GM04504 (cell line): ENCODE data around the gene KIAA0825.

Source experiments
- DNase-seq: peaks from one replicate; pipeline ENCODE4 v3.0.0-alpha.2; 2012; ENCODE audit warnings: low read depth

Gene KIAA0825

DNA sequence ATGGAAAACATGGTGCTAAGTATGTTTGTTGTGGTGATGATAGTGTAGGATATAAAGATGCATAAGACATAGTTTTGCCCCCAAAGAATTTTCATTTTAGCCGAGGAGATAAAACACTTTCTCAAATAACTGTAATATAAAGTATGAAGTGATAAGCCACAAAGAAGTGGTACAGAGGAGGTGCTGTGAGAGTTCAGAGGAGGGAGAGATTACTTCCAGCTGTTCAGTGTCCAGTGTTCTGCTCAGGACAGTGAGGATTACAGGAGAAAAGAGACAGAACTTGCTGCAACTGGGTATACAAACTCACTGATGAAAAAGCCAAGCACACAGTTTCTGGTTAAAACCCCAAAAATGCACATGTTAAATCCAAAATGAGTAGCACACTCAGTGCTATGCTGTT is 309.3 kb downstream of the KIAA0825 start:
- DNase-seq = no peak

DNA sequence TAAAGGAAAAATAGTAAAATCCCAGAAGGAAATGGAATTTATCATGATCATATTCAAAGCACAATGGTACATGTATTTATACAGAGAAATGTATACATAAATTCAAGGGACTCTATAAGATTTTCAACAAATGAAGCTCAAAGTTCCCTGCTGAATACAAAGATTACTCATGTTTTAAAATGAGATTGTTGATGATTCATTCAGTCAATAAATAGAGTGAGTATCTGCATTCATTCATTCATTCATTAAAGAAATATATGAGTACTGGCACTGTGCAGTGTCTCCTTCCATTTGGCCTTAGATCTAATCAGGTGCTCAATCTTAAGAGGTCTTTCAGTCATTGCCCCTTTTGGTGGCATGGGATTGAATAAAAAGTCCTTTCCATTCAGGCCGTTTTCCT is 310.0 kb downstream of the KIAA0825 start:
- DNase-seq = no peak

DNA sequence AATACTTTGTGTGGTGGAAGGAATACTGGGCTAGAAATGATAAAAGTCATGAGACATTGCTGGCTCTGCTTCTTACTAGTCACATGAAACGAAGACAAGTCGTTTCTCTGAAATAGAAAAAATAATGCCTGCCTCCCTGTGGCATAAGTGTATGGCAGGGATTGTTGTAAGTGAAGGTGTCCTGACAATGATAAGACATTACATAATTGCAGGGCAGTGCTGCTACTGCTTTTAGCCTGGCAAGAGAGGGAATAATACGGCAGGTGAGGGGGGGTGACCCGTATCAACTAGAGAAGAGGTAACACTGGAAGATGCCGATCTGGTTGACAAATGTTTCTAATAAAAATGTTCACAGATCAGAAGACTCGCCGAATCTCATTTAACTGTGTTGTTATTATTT is 314.3 kb downstream of the KIAA0825 start:
- no peak for DNase-seq

DNA sequence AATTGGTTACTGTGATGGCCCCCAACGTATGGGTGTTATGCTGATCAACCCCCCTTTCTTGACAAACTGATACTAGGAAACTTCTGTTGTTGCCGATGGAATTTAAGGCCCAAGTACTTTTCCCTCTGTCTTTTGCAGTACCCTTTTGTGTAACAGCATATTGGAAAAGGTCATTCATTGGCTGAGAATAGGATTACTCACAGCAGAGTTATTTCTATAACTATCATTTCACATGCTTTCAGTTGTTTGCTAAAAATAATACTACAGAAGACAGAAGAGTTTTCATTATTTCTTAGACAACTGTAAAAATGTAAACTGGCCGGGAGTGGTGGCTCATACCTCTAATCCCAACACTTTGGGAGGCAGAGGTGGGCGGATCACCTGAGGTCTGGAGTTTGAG is 329.5 kb downstream of the KIAA0825 start:
- DNase-seq = peak; percentile 30

DNA sequence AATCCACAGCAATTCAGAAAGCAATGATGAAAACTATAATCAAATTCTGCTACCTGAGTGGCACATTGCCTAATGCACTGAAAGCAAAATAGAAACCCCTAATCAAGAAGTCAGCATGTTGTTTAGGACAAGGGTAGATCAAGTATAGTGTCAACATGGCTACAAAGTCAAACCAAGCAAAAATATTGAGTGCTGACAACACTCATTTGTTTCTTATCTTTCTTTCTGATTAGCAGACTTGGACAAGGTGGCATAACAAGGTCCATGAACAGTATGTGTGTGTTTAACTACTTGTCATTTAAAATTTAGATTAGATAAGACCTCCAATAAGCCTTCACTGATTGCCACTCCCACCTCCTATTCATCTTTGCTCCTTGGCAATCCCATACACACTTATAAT is 332.4 kb downstream of the KIAA0825 start:
- DNase-seq = no peak

DNA sequence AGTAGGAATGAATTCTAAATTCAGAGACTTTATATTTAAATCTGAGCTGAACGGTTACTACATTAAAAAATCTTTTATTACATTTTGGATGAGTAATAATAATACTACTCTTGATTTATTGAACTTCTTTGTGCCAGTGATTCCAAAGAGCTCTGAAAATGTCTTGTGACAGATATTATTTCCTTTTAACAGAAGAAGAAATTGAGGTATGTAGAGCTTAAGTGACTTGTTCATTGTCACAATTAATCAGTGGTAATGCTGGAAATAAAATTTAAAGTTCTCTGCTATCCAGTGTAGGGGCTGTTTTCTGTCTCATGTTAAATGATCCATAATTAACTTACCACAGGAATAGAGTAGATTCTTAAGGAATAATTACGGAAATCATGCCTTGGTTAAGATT is 335.3 kb downstream of the KIAA0825 start:
- no peak for DNase-seq

DNA sequence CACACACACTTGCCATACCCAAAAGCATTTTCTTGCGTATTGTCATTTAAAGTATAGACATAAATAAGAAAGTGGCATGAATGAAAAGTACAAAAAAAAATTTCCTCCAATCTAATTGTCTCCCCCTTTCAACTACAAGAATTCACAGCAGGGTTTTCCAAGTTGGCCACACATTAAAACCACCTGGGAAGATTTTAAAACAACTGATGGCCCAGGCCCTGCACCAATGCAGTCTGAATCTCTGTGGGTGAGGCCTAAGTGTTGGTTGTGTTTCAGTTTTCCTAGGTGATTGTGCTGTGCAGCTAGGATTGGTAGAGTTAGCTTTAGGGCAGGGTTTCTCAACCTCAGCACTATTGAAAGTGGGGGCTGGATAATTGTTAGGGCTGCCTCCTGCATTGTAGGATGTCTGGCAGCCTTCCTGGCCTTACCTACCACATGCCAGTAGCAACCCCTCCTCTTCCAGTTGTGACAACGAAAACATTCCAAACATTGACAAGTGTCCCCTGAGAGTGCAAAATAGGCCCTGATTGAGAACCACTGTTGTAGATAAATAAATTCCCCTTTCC is 337.1 kb downstream of the KIAA0825 start:
- no peak for DNase-seq

DNA sequence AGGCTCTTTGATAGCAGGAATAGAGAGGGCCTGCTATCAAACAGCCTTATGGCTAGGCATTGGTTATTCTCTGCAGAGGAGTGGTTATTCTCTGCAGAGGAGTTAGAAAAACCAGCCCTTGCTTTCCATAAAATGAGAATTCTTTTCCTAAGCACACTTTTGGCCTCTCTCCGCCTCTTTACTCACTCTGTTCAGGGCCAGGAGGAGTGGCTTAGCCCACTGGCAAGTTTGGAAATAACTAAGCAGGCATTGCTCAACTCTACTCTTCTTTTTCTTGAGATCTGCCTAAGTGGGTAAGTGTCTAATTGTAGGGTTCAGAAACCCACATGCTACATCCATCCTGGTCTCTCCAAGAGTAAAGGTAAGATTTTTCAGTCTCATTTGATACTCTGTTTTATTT is 341.7 kb downstream of the KIAA0825 start:
- DNase-seq = no peak

DNA sequence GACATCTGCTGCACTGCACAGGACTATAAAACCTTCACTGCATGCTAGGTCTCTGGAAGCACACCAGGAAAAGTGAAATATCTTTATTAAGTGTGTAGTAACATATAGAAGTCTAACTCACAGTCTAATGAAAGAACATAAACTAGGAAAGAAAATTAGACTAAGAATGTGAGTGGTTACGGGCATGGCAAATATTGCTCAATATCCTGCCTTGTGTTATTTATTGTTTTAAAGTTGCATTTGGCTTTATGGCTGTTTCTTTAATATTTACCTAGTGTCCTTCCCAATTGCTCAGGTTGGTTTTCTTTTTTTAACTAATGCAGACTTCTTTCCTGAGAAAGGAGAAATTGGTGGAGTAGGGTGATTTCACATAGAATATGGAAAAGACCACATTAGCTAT is 342.4 kb downstream of the KIAA0825 start:
- DNase-seq = no peak

DNA sequence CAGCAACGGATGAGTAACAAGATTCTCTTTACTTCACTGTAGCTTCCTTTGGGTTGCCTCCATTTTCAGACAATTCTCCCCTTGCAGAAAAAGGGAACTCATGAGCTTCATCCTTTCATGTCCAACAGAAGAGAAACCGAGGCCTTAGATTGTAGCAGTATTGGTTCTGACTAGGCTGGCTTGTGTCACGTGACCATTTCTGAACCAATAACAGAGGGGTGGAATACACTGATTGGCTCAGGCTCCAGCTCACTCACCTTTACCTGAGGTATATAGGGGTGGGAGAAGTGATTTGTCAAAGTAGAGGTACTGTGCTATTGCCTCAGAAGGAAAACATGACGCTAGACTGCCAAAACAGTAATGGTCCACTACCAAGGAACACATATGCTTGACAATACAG is 343.7 kb downstream of the KIAA0825 start:
- DNase-seq = no peak

DNA sequence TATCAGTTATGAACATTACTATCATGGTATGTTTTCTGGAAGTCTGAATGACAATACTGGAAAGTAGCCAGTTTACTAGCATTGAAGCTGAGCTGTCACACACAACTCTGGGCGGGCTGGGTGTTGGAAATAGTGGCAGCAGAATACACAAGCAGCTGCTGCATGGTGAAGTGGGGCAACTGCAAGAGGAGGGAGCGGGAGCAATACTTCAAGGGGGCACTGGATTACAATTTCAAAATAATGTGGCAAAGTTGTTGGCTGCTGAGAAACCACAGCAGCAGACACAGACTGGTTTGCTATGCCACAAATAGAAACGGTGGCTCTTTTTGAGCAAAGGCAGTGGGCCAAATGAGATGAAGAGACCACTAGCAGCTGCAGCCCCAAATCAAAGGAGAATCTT is 350.2 kb downstream of the KIAA0825 start:
- no peak for DNase-seq

DNA sequence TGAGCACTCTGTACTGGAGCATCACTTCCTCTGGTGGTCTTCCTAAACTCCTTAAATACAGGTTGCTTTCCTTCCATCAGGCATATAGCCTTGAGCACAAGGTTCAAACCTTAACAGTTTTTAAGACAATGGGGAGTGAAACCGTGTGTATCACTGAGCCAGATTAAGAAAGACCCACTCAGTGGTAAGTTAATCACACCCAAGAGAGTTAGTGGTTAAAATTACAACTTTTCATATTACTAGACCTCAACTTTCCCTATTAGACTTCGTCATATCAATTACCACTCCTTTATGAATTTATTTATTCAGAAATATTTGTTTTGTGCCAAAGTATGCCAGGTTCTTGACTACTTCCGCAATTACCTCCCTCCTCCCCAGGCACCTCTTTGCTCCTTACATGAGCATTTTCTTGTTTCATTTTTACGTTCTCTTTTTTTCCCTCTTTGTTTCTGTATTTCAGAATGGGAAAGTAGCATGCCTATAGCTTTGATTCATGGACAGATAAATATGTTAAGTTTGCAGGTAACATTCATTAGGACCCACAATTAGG is 351.0 kb downstream of the KIAA0825 start:
- no peak for DNase-seq

DNA sequence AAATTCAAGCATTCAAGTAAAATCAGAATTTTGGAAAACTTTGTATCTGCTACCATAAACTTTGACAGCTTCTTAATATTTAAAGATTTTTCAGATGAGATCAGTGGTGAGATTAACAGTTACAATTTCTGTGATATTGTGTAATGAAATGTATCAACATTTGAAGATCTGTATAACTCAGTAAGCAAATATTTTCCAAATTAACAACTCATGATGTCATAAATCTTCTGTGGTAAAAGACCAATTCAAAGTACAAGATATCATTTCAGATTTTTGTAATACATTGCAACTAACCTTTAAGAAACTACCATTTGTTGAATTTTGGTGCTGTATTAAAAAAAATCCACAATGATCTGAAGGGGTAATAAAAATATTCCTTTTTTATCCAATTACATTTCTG is 352.2 kb downstream of the KIAA0825 start:
- peak; percentile 28 for DNase-seq

DNA sequence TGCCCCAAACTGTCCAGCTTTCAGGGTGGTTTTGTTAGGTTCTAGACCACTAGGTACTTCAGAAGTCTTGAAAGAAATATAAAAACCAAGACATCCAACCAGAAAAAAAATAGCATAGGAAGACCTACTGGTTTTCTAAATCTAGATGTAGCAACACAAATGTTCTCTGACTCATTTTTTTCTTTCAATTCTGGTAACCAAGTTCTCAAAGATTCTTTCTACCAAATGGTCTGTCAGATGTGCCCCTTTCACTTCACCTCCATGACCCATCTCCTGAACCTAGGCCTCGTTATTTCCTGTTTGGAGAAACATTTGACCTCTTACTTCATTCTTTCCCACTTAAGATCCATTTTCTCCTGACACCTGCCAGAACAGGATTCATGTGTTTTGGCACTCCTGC is 355.3 kb downstream of the KIAA0825 start:
- no peak for DNase-seq

DNA sequence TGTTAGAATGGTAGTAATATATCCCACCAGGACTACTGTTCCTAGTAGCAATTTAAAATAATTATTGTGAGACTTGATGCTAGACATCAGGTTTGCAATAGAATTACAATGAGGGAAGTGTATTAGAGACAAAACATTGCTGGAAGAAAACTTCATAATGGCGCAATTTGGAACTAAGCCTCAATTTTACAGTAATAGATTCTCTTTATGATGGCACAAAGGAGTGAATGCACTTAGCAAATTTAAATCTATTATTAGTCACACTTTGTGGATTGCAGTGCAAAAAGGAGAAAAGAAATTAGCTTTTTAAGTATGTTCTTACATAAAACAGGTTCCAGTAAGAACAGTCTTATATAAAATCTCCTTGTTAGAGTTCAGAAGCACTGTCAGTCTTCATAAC is 358.3 kb downstream of the KIAA0825 start:
- DNase-seq = no peak

DNA sequence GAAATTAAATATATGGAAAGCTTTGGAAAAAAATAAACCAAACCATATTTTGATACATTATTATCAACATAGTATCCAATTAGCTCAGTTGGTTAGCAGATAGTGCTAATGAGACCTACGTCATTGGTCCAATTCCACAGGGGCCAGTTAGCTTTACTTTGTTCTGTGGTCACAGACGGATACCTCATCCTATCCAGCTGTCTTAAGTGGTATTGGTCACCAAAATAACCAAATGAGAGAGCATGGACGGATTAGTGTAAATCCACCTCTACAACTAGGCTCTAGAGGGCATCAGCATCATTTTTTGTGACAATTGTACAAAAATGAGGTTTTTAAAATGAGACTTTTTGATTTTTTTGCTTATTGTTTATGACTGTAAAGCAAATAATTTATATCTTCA is 364.2 kb downstream of the KIAA0825 start:
- DNase-seq = no peak

DNA sequence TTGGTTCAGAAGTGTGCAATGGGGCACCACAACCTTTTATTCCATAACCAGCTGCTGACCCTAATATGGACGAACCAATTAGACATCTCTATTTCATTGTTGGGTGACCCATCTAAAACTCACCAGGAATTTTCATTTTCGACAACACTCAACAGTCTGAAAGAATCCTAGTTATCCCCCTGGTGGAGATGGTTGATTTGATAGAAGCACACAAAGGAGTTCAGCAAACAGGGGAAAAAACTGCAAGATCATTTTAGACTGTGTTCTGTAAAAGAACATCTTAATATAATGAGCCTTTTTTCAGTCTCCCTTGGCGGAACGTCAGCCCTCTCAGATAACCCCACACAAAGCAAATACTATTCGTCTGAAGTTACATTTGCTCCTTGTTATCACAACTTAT is 367.4 kb downstream of the KIAA0825 start:
- no peak for DNase-seq

DNA sequence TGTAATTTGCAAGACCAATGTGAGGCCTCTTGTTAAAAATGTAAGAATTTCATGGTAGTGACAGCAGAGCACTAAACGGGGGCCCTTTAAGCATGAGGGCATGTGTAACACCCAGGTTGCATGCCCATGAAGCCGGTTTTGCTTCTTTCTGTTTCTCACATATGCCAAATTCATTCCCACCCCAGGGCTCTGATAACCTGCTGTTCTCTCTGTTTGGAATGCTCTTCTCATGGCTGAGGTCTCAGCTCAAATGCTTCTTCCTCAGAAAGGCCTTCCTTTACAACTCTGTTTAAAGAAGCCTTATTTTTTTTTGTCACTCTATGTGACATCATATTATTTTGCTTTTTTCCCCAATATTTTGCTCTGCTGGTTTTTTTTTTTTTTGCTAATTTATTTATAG is 369.0 kb downstream of the KIAA0825 start:
- no peak for DNase-seq

DNA sequence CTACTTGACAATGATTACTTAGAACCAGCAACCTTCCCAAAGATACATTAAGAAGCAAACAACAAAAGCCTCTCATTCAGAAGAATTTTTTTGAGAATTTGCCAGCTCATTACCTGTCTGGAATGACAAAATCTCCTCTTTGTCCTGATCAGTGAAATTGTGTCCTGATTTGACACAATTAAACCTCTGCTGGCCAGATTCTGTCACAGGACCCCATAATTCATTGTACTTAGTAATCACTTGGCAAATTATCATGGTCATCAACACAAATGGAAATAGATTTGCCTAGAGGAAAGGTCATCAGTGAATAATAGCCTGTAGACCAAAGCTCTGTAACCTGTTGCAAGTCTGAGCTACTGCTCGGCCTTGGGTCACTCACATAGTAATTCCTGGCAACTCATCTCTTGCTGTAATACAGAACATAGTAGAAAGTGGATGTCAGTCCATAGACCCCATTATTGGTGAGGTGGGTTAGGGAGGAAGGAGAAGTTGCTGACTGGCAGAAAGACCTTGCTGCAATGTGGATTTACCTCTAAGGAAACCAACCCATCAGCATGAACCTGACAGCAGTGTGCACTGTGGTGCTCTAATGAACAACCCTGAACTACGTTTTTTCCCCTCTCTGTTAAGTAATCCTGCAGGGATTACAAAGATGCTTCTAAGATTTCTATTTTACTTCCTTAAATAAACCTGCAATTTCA is 370.1 kb downstream of the KIAA0825 start:
- no peak for DNase-seq

DNA sequence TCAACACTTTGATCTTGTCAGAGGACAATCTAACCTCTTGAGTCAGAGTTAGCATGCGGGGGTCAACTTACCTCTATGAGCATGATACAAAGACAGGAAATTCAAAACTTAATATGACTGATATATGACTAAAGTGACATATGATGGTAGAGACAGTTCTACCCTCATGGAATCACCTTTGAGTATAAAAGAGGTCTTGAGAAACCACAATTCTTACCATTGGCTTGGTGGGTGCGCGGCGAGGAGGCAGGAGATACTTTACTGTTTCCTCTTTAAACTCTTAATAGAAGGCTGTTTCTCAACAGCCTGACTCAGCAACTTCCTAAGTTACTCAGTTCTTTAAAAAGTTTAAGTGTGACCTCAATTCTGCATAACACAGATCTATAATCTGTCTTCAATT is 372.8 kb downstream of the KIAA0825 start:
- no peak for DNase-seq

DNA sequence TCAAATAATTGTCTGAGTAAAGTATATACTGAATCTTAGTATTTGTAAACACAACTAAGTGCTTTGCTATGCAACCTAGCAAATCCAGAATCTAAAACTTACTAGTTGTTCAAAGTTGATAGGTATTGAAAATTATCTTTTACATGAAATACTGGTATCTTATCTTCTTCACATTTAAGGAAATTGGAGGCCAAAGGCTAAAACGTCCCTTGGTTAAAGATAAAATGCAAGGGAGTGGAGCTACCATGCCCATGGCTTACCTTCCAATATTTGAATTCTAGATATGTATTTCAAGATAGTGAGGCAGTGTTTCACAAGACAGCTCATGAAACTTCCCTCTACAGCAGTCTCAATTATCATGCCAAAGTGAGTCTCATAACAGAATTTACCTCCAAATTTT is 373.5 kb downstream of the KIAA0825 start:
- DNase-seq = no peak

DNA sequence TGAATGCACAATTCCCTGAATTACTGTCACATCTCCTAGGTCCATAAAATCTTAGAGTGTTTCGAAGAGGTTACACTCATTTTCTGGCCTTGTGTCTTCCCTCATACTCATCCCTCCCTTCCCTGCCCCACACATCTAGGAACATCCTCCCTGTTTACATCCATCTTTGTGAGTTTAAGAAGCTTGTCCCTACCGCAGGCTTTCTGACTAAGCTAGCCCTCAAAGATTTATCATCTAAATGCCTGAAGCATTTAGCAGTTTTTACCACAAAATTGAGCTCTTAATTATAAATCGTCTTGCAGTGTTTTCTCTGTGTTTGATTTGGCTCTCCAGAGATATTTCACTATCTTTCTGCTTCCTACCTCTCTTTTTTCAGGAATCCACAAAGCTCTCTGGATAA is 374.8 kb downstream of the KIAA0825 start:
- DNase-seq = peak; percentile 55

DNA sequence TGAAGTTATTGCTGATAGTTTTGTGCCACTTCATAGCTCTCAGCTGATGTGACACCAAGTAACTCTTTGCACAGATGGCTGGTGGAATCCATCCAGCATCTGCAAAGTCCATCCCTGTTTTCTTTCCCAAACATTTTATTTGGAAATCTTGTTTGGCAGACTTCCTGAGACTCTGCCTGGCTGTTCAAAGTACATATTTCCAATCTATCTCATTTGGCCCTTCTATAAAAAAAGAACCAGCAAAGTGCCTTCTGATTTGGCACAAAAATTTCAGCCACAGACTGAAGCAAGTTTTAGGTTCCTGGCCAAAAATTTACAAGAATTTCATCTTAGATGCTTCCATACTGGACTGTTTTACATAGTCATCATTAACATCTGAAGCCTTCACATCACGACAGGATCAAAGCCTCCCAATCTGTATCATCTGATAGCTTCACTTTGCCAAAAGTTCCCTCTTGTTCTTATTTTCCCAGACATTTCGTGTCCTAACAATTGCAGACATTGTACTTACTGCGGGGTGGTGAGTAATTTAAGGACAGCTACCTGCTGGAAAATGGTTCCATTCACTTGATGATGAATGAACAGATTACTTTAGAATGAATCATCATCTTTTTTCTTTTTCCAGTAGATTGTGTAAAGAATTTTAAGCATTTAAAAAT is 377.3 kb downstream of the KIAA0825 start:
- peak; percentile 83 for DNase-seq

DNA sequence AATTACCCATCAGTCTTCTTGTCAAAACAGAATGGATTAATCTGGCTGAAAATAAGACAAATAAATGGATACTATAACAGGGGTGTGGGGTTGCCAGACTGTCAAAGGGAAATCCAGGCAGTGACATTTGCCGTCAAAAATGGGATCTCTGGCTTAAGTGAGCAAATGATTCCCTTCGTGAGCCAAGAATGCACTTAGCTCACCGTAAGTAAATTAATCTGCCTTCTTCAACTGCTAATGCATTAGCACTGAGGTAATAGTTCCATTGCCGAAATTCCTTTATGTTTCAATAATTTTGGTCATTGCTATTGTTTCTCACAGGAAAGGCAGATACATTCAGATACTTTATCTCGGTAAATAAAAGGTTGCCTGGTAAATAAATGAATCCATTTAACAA is 377.8 kb downstream of the KIAA0825 start:
- no peak for DNase-seq
